Measurements from ENCODE around the gene TBX2. TPM values are rescaled to one million over a fixed set of nuclear protein-coding genes. Genes with fewer than 3 reads are reported as not detected.

TBX2 gene
- total and polyA plus RNA-seq, 2 of the 13 experiments (the other 11 are each of a cell fraction or from before 2014, with no cell fraction given), result 2.8 to 15.3 TPM

- TF ChIP-seq BRD4 (CRISPR knock-in tag; IDR thresholded peaks at IDR 0.05) (0 out of 2 replicates have a peak, but pooled peaks have one; percentile 9), SALL1 (CRISPR knock-in tag; IDR thresholded peaks at IDR 0.05) (no peak), GLI4 (CRISPR knock-in tag; IDR thresholded peaks at IDR 0.05; ENCODE audit: borderline replicate concordance) (no peak), KLF9 (CRISPR knock-in tag; IDR thresholded peaks at IDR 0.05; ENCODE audit: low read depth) (no peak), RARA (CRISPR knock-in tag; IDR thresholded peaks at IDR 0.05) (no peak), FOSL2 (CRISPR knock-in tag; IDR thresholded peaks at IDR 0.05) (no peak; the same call in 1 of the 2 replicates), WIZ (CRISPR knock-in tag; IDR thresholded peaks at IDR 0.05) (no peak), ZNF510 (CRISPR knock-in tag; IDR thresholded peaks at IDR 0.05; ENCODE audit: low read depth) (no peak), ZSCAN29 (CRISPR knock-in tag; conservative IDR thresholded peaks at IDR 0.05) (no peak), HMGXB4 (CRISPR knock-in tag; IDR thresholded peaks at IDR 0.05; ENCODE audit: borderline replicate concordance in 1 of 2, low read depth in 1 of 2) (no peak; a peak in 1 of 4 replicates), ZNF781 (CRISPR knock-in tag; IDR thresholded peaks at IDR 0.05; ENCODE audit: borderline replicate concordance, not compliant biosample characterization) (no peak), CENPT (CRISPR knock-in tag; IDR thresholded peaks at IDR 0.05; ENCODE audit: low read depth) (no peak), RELA (CRISPR knock-in tag; IDR thresholded peaks at IDR 0.05) (no peak), ZNF34 (CRISPR knock-in tag; IDR thresholded peaks at IDR 0.05; ENCODE audit: borderline replicate concordance) (no peak), ARHGAP35 (CRISPR knock-in tag; IDR thresholded peaks at IDR 0.05; ENCODE audit: borderline replicate concordance) (no peak), ZBTB7A (CRISPR knock-in tag; IDR thresholded peaks at IDR 0.05) (no peak), ZHX2 (IDR thresholded peaks at IDR 0.05; ENCODE audit: low read depth) (no peak), ZHX2 (CRISPR knock-in tag; IDR thresholded peaks at IDR 0.05; ENCODE audit: borderline replicate concordance) (no peak), CCDC6 (CRISPR knock-in tag; IDR thresholded peaks at IDR 0.05) (no peak), ZNF383 (CRISPR knock-in tag; IDR thresholded peaks at IDR 0.05; ENCODE audit: borderline replicate concordance) (no peak), HIVEP1 (CRISPR knock-in tag; IDR thresholded peaks at IDR 0.05) (no peak), ZNF556 (CRISPR knock-in tag; IDR thresholded peaks at IDR 0.05; ENCODE audit: borderline replicate concordance) (no peak), FOXC1 (CRISPR knock-in tag; IDR thresholded peaks at IDR 0.05; ENCODE audit: borderline replicate concordance) (no peak), ZNF883 (CRISPR knock-in tag; IDR thresholded peaks at IDR 0.05; ENCODE audit: not compliant biosample characterization) (no peak)
Observed at GRCh38 chr17:61400066-61400716, 548 bp downstream of the TBX2 start (continued).
